SK-N-SH (cell line): Measurements from ENCODE around the gene C1RL.

Experiments used
- NFIC ChIP-seq: IDR thresholded peaks from 2 replicates; pipeline ENCODE4 v1.4.0; 2012; ENCODE audit warnings: borderline replicate concordance
- TF ChIP-seq, protein P1 (sequence below): fragments of 200-600 bp; sonication (generic); IDR thresholded peaks from 2 replicates; pipeline ENCODE4 v1.6.1; 2017; ENCODE audit warnings: antibody characterized with exemption, mild to moderate bottlenecking, moderate library complexity

GRCh38 chr12:7143564-7143963 is 34.5 kb upstream of the C1RL start:
- TF ChIP-seq, protein P1, sequence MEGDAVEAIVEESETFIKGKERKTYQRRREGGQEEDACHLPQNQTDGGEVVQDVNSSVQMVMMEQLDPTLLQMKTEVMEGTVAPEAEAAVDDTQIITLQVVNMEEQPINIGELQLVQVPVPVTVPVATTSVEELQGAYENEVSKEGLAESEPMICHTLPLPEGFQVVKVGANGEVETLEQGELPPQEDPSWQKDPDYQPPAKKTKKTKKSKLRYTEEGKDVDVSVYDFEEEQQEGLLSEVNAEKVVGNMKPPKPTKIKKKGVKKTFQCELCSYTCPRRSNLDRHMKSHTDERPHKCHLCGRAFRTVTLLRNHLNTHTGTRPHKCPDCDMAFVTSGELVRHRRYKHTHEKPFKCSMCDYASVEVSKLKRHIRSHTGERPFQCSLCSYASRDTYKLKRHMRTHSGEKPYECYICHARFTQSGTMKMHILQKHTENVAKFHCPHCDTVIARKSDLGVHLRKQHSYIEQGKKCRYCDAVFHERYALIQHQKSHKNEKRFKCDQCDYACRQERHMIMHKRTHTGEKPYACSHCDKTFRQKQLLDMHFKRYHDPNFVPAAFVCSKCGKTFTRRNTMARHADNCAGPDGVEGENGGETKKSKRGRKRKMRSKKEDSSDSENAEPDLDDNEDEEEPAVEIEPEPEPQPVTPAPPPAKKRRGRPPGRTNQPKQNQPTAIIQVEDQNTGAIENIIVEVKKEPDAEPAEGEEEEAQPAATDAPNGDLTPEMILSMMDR, result no peak
- TF ChIP-seq NFIC, result no peak
